ENCODE data around the gene PICK1.

Gene PICK1

DNA sequence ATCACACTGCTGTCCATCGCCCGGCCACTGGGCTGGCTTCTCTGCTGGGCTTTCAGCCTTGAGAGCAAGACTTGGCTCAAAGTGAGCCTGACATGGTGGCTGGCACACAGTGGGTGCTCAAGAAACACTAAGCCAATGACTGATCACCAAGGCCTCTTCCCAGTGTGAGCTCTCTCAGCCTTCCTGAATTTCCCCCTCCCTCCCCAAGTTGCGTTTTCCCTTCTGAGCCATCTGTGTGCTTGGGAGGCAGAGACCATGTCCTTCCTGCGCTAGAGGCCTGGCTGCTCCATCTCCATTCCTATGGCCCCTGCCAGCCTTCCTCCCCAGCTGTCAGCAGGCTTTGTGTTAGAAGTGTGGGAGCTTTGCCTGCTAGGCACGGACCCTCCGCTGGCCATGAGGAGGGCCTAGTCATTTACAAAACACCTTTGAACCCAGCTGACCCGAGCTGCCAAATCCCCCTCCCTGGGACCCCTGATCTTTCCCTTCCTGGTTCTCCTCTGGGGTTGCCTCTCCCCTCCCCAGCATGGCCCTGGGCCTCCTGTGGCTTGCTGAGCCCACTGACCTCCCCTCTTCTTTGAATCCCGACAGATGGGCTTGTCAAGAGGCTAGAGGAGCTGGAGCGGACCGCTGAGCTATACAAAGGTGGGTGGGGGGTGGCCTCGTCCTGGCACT is 13.2 kb downstream of the PICK1 start:
- ChIA-PET CTCF (interaction anchor here (1.6 kb wide), 1 partner anchor 18 kb away, joined by 5 read pairs; no protein-coding TSS in a partner anchor), POLR2A (no interaction called here)
- no peak for DNase-seq (ENCODE audit: extremely low spot score)
- TF ChIP-seq CTCF (IDR thresholded peaks at IDR 0.05; ENCODE audit: control extremely low read depth, extremely low read depth, low read depth, missing control alignments) = no peak

DNA sequence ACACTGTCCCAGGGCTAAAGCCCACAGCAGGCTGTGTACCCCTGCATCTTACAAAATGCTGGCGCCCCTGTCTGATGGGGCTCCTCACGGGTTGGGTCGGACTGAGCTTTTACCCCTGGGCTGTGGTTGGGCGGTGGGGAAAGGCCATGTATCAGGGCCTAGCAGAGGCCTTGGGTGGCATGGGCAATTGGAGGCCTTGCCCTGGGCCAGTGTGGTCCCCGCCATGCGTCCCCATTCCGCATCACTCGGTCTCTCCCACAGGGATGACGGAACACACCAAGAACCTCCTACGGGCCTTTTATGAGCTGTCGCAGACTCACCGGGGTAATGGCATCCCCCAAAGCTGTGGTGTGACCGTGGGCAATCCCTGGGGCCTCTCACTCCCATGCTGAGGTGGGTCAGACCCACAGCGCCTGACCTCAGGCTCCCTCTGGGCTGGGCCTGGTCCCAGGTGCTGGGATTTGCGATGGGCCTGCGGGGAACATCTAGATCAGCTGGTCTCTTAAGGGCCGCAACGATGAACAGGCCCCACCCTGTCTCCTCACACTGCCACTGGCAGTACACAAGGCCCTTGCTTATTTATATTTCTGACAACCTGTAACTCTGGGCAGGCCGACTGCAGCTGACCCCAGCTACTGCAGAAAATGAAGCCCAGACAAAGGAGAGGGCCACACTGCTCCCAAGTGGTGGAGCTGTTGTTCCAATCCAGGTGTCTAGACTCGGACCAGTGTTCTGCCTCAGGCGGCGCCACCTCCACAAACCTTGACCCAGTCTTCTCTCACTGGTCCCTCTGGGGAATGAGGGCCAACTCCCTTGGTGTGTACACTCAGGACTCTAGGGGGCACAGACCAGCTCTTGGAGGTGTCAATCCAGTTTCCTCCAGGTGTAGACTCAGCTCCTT is 14.5 kb downstream of the PICK1 start:
- POLR2A ChIA-PET = interaction anchor here (0.6 kb wide), 1 partner anchor 171 kb away, joined by 5 read pairs; no protein-coding TSS in a partner anchor
- CTCF ChIA-PET = interaction anchor here (3.4 kb wide), 1 partner anchor 19 kb away, joined by 12 read pairs; no protein-coding TSS in a partner anchor

GRCh38 chr22:38072322-38073149 is 15.3 kb downstream of the PICK1 start:
- DNase-seq (ENCODE audit: extremely low spot score) = no peak
- POLR2A ChIA-PET = interaction anchor here (0.6 kb wide), 1 partner anchor 170 kb away, joined by 5 read pairs; no protein-coding TSS in a partner anchor
- CTCF ChIA-PET = interaction anchor here (1.2 to 3.4 kb wide), 2 partner anchors 19 to 20 kb away, joined by 3 to 12 read pairs; no protein-coding TSS in a partner anchor
- no peak for TF ChIP-seq CTCF (IDR thresholded peaks at IDR 0.05; ENCODE audit: control extremely low read depth, extremely low read depth, low read depth, missing control alignments)

More for the DNA sequence above, 14.5 kb downstream of the PICK1 start:
- TF ChIP-seq CTCF (IDR thresholded peaks at IDR 0.05; ENCODE audit: control extremely low read depth, extremely low read depth, low read depth, missing control alignments) = no peak
- DNase-seq (ENCODE audit: extremely low spot score) = no peak

GRCh38 chr22:38073150-38074130 is 16.2 kb downstream of the PICK1 start:
- DNase-seq (ENCODE audit: extremely low spot score) = no peak
- no peak for TF ChIP-seq CTCF (IDR thresholded peaks at IDR 0.05; ENCODE audit: control extremely low read depth, extremely low read depth, low read depth, missing control alignments)
- ChIA-PET POLR2A (no interaction called here), CTCF (interaction anchor here (1.2 to 3.4 kb wide), 2 partner anchors 19 to 21 kb away, joined by 3 to 12 read pairs; no protein-coding TSS in a partner anchor)

- POLR2A ChIA-PET = no interaction called here
- CTCF ChIA-PET = interaction anchor here (3.4 kb wide), 1 partner anchor 22 kb away, joined by 12 read pairs; no protein-coding TSS in a partner anchor
- no peak for DNase-seq (ENCODE audit: extremely low spot score)
- no peak for TF ChIP-seq CTCF (IDR thresholded peaks at IDR 0.05; ENCODE audit: control extremely low read depth, extremely low read depth, low read depth, missing control alignments)
These were observed 17.2 kb downstream of the PICK1 start for GRCh38 chr22:38074181-38075104.
